SH-SY5Y (cell line): ENCODE data around the gene ENAH.

Experiments used
- GATA2 ChIP-seq: IDR thresholded peaks from 2 replicates; pipeline ENCODE4 v1.6.1; 2011; ENCODE audit warnings: mild to moderate bottlenecking, low read depth, low read length
- GATA3 ChIP-seq: IDR thresholded peaks from 2 replicates; pipeline ENCODE4 v1.6.1; 2011; ENCODE audit warnings: low read depth, mild to moderate bottlenecking, low read length, moderate library complexity

- TF ChIP-seq GATA2: no peak
- TF ChIP-seq GATA3: no peak
Observed at GRCh38 chr1:225650179-225650578, 2.7 kb downstream of the ENAH start.
